Epithelial cell of prostate (primary cell): ENCODE measurements around the gene OR4D1.
"Not testable (repeated sequence)": the region's sequence is repeated elsewhere in the genome, so short reads cannot be mapped to it uniquely, and the experiment has no call there.

Experiments
- DNase-seq: peaks from one replicate; pipeline ENCODE4 v3.0.0-alpha.2; 2011; ENCODE audit warnings: low read depth, low spot score
- H3K27ac ChIP-seq: fragments of 450-650 bp; 2 replicates; pipeline ENCODE4 v1.5.1; 2017; ENCODE audit warnings: mild to moderate bottlenecking

The OR4D1 gene

GRCh38 chr17:58147930-58148434 lies at the start of gene OR4D1:
TSS of gene OR4D1 (plus strand) at chr17:58148384. CDS start at chr17:58155154, 6,770 bp downstream.
- no peak for DNase-seq
- no peak within 1 kb of the TSS for H3K27ac ChIP-seq

GRCh38 chr17:58100506-58100905 lies 47.7 kb upstream of the OR4D1 start:
- no peak overlapping the region for H3K27ac ChIP-seq
- DNase-seq, result no peak

GRCh38 chr17:58101898-58102297 lies 46.3 kb upstream of the OR4D1 start:
- not testable (repeated sequence) for H3K27ac ChIP-seq, DNase-seq

- no peak for DNase-seq
- no peak overlapping the region for H3K27ac ChIP-seq
These were observed 43.1 kb upstream of the OR4D1 start for GRCh38 chr17:58105093-58105492.

GRCh38 chr17:58107306-58107705 lies 40.9 kb upstream of the OR4D1 start:
- H3K27ac ChIP-seq, result no peak overlapping the region
- DNase-seq, result no peak

- DNase-seq, result no peak
- H3K27ac ChIP-seq, result no peak overlapping the region
These were observed 39.0 kb upstream of the OR4D1 start for GRCh38 chr17:58109197-58109596.

GRCh38 chr17:58110012-58110411 lies 38.2 kb upstream of the OR4D1 start:
- no peak overlapping the region for H3K27ac ChIP-seq
- no peak for DNase-seq

- no peak overlapping the region for H3K27ac ChIP-seq
- DNase-seq, result no peak
These were observed 36.5 kb upstream of the OR4D1 start for GRCh38 chr17:58111676-58112075.

- DNase-seq, result no peak
- H3K27ac ChIP-seq, result no peak overlapping the region
These were observed 35.1 kb upstream of the OR4D1 start for GRCh38 chr17:58112970-58113631.

- no peak for DNase-seq
- H3K27ac ChIP-seq, result no peak overlapping the region
These were observed 34.2 kb upstream of the OR4D1 start for GRCh38 chr17:58113947-58114346.

- DNase-seq, result no peak
- H3K27ac ChIP-seq, result no peak overlapping the region
These were observed 30.8 kb upstream of the OR4D1 start for GRCh38 chr17:58117382-58117781.

GRCh38 chr17:58119491-58119890 lies 28.7 kb upstream of the OR4D1 start:
- DNase-seq, result no peak
- no peak overlapping the region for H3K27ac ChIP-seq

GRCh38 chr17:58120195-58120822 lies 27.9 kb upstream of the OR4D1 start:
- no peak for DNase-seq
- H3K27ac ChIP-seq, result no peak overlapping the region

- no peak for DNase-seq
- no peak overlapping the region for H3K27ac ChIP-seq
These were observed 26.3 kb upstream of the OR4D1 start for GRCh38 chr17:58121925-58122324.

GRCh38 chr17:58127846-58128245 lies 20.3 kb upstream of the OR4D1 start:
- no peak overlapping the region for H3K27ac ChIP-seq
- DNase-seq, result no peak

GRCh38 chr17:58132697-58133096 lies 15.5 kb upstream of the OR4D1 start:
- H3K27ac ChIP-seq, DNase-seq: not testable (repeated sequence)

- no peak overlapping the region for H3K27ac ChIP-seq
- no peak for DNase-seq
These were observed 11.4 kb upstream of the OR4D1 start for GRCh38 chr17:58136669-58137279.

- no peak for DNase-seq
- no peak overlapping the region for H3K27ac ChIP-seq
These were observed 6.7 kb upstream of the OR4D1 start for GRCh38 chr17:58141505-58141904.

GRCh38 chr17:58143335-58143734 lies 4.8 kb upstream of the OR4D1 start:
- not testable (repeated sequence) for H3K27ac ChIP-seq, DNase-seq

- no peak for DNase-seq
- H3K27ac ChIP-seq, result no peak overlapping the region
These were observed 3.4 kb upstream of the OR4D1 start for GRCh38 chr17:58144801-58145200.

- no peak for DNase-seq
- no peak overlapping the region for H3K27ac ChIP-seq
These were observed 425 bp downstream of the OR4D1 start for GRCh38 chr17:58148609-58149008.
